ENCODE results near the gene NRN1. TPM values are rescaled to one million over a fixed set of nuclear protein-coding genes. Genes with fewer than 3 reads are reported as not detected.
A peak's percentile ranks its signal among the peaks of the same experiment; 100 is the strongest.
"Not testable (repeated sequence)": the region's sequence is repeated elsewhere in the genome, so short reads cannot be mapped to it uniquely, and the experiment has no call there.

NRN1 gene
- total and polyA plus RNA-seq, 8 donors = 0.45 to 9.8 (median 4.4) TPM; not detected in 2

DNA sequence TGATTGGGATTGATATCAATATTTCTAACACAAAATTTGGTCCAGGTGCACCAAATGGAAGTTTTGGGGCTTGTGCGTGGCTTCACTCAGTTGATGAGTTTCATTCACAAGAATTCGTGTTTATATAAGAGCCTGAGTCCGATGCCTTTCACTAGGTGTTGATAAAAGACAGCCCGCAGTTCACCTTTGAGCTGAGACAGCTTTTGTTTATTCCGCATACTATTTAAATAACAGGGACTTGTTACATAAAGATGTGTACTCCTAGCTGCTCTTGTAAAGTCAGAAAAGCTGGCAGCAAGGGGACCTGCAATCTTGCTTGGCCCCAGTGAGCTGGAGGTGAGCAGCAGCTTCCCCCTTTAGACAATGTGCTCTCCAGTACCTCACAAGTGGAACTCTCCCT, 19.0 kb upstream of the NRN1 start:
- 26 to 50% (median 36%) methylated on average over 5 of the region's 5 CpGs for WGBS, 5 donors
- intact Hi-C loops (cut with DNase I; ENCODE audit: low total_unique reads) = no loop called here

GRCh38 chr6:6024220-6024619, 17.5 kb upstream of the NRN1 start:
- H3K27me3 ChIP-seq = peaks cover 0 to 54% (median 3%) of the 10 kb centered on the region in 3 donors
- WGBS, 5 donors = 37 to 58% (median 48%) methylated on average over 5 of the region's 5 CpGs
- H3K4me3 ChIP-seq = no peak overlapping the region
- H3K4me1 ChIP-seq = no peaks in the 10 kb centered on the region
- no peak for DNase-seq
- intact Hi-C loops (cut with DNase I; ENCODE audit: low total_unique reads) = no loop called here
- H3K27ac ChIP-seq = no peak overlapping the region
- no peak for TF ChIP-seq POLR2AphosphoS5 (IDR thresholded peaks at IDR 0.05)
- H3K36me3 ChIP-seq = no peaks in the 10 kb centered on the region
- H3K9me3 ChIP-seq = no peaks in the 10 kb centered on the region

More for the DNA sequence above, 19.0 kb upstream of the NRN1 start:
- no peaks in the 10 kb centered on the region for H3K36me3 ChIP-seq
- peaks cover 0 to 40% (median 3%) of the 10 kb centered on the region in 3 donors for H3K27me3 ChIP-seq
- DNase-seq = no peak
- H3K27ac ChIP-seq = no peak overlapping the region
- H3K4me1 ChIP-seq = no peaks in the 10 kb centered on the region
- H3K9me3 ChIP-seq = no peaks in the 10 kb centered on the region
- TF ChIP-seq POLR2AphosphoS5 (IDR thresholded peaks at IDR 0.05) (no peak), POLR2A (IDR thresholded peaks at IDR 0.05) (no peak), EP300 (IDR thresholded peaks at IDR 0.05) (no peak)
- TF ChIP-seq, protein P1, sequence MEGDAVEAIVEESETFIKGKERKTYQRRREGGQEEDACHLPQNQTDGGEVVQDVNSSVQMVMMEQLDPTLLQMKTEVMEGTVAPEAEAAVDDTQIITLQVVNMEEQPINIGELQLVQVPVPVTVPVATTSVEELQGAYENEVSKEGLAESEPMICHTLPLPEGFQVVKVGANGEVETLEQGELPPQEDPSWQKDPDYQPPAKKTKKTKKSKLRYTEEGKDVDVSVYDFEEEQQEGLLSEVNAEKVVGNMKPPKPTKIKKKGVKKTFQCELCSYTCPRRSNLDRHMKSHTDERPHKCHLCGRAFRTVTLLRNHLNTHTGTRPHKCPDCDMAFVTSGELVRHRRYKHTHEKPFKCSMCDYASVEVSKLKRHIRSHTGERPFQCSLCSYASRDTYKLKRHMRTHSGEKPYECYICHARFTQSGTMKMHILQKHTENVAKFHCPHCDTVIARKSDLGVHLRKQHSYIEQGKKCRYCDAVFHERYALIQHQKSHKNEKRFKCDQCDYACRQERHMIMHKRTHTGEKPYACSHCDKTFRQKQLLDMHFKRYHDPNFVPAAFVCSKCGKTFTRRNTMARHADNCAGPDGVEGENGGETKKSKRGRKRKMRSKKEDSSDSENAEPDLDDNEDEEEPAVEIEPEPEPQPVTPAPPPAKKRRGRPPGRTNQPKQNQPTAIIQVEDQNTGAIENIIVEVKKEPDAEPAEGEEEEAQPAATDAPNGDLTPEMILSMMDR (IDR thresholded peaks at IDR 0.05) = no peak
- H3K4me3 ChIP-seq = no peak overlapping the region

- DNase-seq; H3K27ac ChIP-seq; H3K36me3 ChIP-seq; intact Hi-C loops (cut with DNase I; ENCODE audit: low total_unique reads); H3K4me1 ChIP-seq; H3K9me3 ChIP-seq; H3K4me3 ChIP-seq: not testable (repeated sequence)
- 63 to 100% (median 77%) methylated on average over 2 of the region's 2 CpGs for WGBS, 5 donors
- H3K27me3 ChIP-seq = peaks cover 0 to 65% (median 3%) of the 10 kb centered on the region in 3 donors
These were observed 16.1 kb upstream of the NRN1 start for GRCh38 chr6:6022841-6023240.

GRCh38 chr6:6008648-6009421, 2.1 kb upstream of the NRN1 start:
- whole genome bisulfite sequencing, 5 donors = 1 to 6% (median 2%) methylated on average over 29 to 62 of the region's 62 CpGs
- peak; percentile 40 to 85 for DNase-seq
- peak in 2 of 3 donors; percentile 2 to 15 for TF ChIP-seq POLR2AphosphoS5 (IDR thresholded peaks at IDR 0.05)
- TF ChIP-seq, protein P1 (IDR thresholded peaks at IDR 0.05) = no peak
- no peak for TF ChIP-seq POLR2A (IDR thresholded peaks at IDR 0.05)
- no peak for TF ChIP-seq EP300 (IDR thresholded peaks at IDR 0.05)
- intact Hi-C loops (cut with DNase I; ENCODE audit: low total_unique reads) = no loop called here
- Histone ChIP-seq H3K36me3 (no peaks in the 10 kb centered on the region), H3K4me1 (peaks cover 26 to 47% (median 40%) of the 10 kb centered on the region in 4 donors), H3K27ac (peak overlapping the region in 4 of 5 donors; percentile 36 to 70 (median 64)), H3K9me3 (peaks cover 0 to 14% (median 6%) of the 10 kb centered on the region in 4 donors), H3K27me3 (peaks cover 41 to 95% (median 73%) of the 10 kb centered on the region in 3 donors), H3K4me3 (peak overlapping the region; percentile 33 to 53 (median 48))

- H3K27ac ChIP-seq = peak overlapping the region in 4 of 5 donors; percentile 36 to 70 (median 64)
- H3K4me1 ChIP-seq = peaks cover 33 to 54% (median 47%) of the 10 kb centered on the region in 4 donors
- 1 to 7% (median 5%) methylated on average over 18 of the region's 18 CpGs for WGBS, 5 donors
- no peak for DNase-seq
- no peaks in the 10 kb centered on the region for H3K36me3 ChIP-seq
- intact Hi-C loops (cut with DNase I; ENCODE audit: low total_unique reads) = no loop called here
- H3K4me3 ChIP-seq = peak overlapping the region; percentile 33 to 53 (median 48)
- peaks cover 47 to 97% (median 75%) of the 10 kb centered on the region in 3 donors for H3K27me3 ChIP-seq
- TF ChIP-seq, protein P1 (IDR thresholded peaks at IDR 0.05) = no peak
- TF ChIP-seq EP300 (IDR thresholded peaks at IDR 0.05) = no peak
- TF ChIP-seq POLR2A (IDR thresholded peaks at IDR 0.05) = no peak
- TF ChIP-seq POLR2AphosphoS5 (IDR thresholded peaks at IDR 0.05) = no peak
- H3K9me3 ChIP-seq = peaks cover 0 to 20% (median 7%) of the 10 kb centered on the region in 4 donors
These were observed 1.4 kb upstream of the NRN1 start for GRCh38 chr6:6008089-6008647.

Data from stomach (tissue), 9 donors.